Measurements from ENCODE around the gene ZNF740. TPM values are rescaled to one million over a fixed set of nuclear protein-coding genes. Genes with fewer than 3 reads are reported as not detected.

The ZNF740 gene
- total and polyA plus RNA-seq, 2 of the 4 experiments (the other 2 are of a cell fraction), result 13.1 to 14.0 TPM

- BruUV-seq (replicated peaks), result no TSS peak
- Histone ChIP-seq H3K4ac (ENCODE audit: low read depth, low read length) (no peak overlapping the region), H3K56ac (ENCODE audit: extremely low read depth, insufficient read depth, low read length) (no peak overlapping the region), H2BK20ac (ENCODE audit: low read depth, low read length) (no peak overlapping the region), H2BK15ac (ENCODE audit: low read depth, low read length) (no peak overlapping the region), H3K14ac (replicated peaks; ENCODE audit: low read depth, low read length) (no peak overlapping the region), H3K23ac (ENCODE audit: low read depth, low read length) (no peak overlapping the region; the same call in 1 of the 2 replicates), H4K8ac (ENCODE audit: low read depth in 2 of 2, low read length in 2 of 2) (no peak overlapping the region), H3K27ac (ENCODE audit: insufficient read depth, low read length) (no peak overlapping the region), H2AK9ac (replicated peaks; ENCODE audit: low read depth, low read length, poor library complexity) (no peak overlapping the region), H2AK5ac (ENCODE audit: low read depth, low read length) (no peak overlapping the region), H2BK5ac (ENCODE audit: low read depth, low read length, poor library complexity, severe bottlenecking) (no peak overlapping the region), H4K91ac (ENCODE audit: insufficient read depth, low read depth, low read length) (no peak overlapping the region), H3K4me2 (ENCODE audit: low read depth, low read length) (no peak overlapping the region), H3K9me1 (ENCODE audit: insufficient read depth, low read length) (peaks cover 9% of the 10 kb centered on the region), H4K20me1 (ENCODE audit: insufficient read depth, low read length) (no peaks in the 10 kb centered on the region), H2BK120ac (ENCODE audit: low read depth, low read length) (no peak overlapping the region), H4K5ac (ENCODE audit: low read depth, low read length) (no peak overlapping the region), H3K4me3 (ENCODE audit: insufficient read depth, low read depth, low read length) (no peak overlapping the region), H3K27me3 (ENCODE audit: control insufficient read depth, insufficient read depth, low read length) (peaks cover 2% of the 10 kb centered on the region; the same call in 1 of the 2 replicates), H3K18ac (ENCODE audit: low read depth, low read length) (no peak overlapping the region), H3K36me3 (ENCODE audit: control insufficient read depth, insufficient read depth, low read length) (peaks cover 8% of the 10 kb centered on the region; the same call in 1 of the 2 replicates), H3K9me3 (ENCODE audit: control insufficient read depth, insufficient read depth, low read length) (no peaks in the 10 kb centered on the region), H3K9ac (ENCODE audit: low read depth, low read length) (no peak overlapping the region), H3K79me1 (ENCODE audit: low read depth in 1 of 2, low read length in 2 of 2) (peaks cover 0 to 2% of the 10 kb centered on the region in 2 experiments; a peak in 1 of 4 replicates), H3K4me1 (ENCODE audit: control insufficient read depth, insufficient read depth, low read length) (no peaks in the 10 kb centered on the region; the same call in 1 of the 2 replicates), H2AFZ (replicated peaks; ENCODE audit: low read length, poor library complexity) (no peak overlapping the region)
- in situ Hi-C loops (cut with MboI; ENCODE audit: low sequenced_read_pairs), result no loop called here
- dilution Hi-C loops (cut with HindIII; ENCODE audit: low sequenced_read_pairs, unreplicated experiment), result no loop called here
- WGBS, 2 experiments (ENCODE audit: extremely low coverage in 2 of 2, insufficient read length in 1 of 2), result no CpG with 5 or more reads among the region's 11 CpGs
- DNase-seq, result no peak
- ChIA-PET CTCF (interaction anchor here (0.8 kb wide), 1 partner anchor 34 kb away, joined by 3 read pairs; no protein-coding TSS in a partner anchor), POLR2A (ENCODE audit: unreplicated experiment) (no interaction called here)
- intact Hi-C loops (cut with micrococcal nuclease), result no loop called here
- no peak for ATAC-seq (ENCODE audit: low read depth)
- TF ChIP-seq, protein P1, sequence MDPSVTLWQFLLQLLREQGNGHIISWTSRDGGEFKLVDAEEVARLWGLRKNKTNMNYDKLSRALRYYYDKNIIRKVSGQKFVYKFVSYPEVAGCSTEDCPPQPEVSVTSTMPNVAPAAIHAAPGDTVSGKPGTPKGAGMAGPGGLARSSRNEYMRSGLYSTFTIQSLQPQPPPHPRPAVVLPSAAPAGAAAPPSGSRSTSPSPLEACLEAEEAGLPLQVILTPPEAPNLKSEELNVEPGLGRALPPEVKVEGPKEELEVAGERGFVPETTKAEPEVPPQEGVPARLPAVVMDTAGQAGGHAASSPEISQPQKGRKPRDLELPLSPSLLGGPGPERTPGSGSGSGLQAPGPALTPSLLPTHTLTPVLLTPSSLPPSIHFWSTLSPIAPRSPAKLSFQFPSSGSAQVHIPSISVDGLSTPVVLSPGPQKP (IDR thresholded peaks at IDR 0.05; ENCODE audit: borderline replicate concordance, low read depth, low read length), result no peak
- no peak for TF ChIP-seq FOS (IDR thresholded peaks at IDR 0.05; ENCODE audit: low read depth, low read length)
- no peak for TF ChIP-seq MXI1 (IDR thresholded peaks at IDR 0.05; ENCODE audit: borderline replicate concordance, low read depth, low read length)
These were observed 13.6 kb downstream of the ZNF740 start for GRCh38 chr12:53193985-53194716.
